Measurements from ENCODE around the gene TEX19.
A peak's percentile ranks its signal among the peaks of the same experiment; 100 is the strongest.
"Not testable (repeated sequence)": the region's sequence is repeated elsewhere in the genome, so short reads cannot be mapped to it uniquely, and the experiment has no call there.

The TEX19 gene

GRCh38 chr17:82339634-82340580 lies 19.1 kb upstream of the TEX19 start:
- DNase-seq, result no peak

DNA sequence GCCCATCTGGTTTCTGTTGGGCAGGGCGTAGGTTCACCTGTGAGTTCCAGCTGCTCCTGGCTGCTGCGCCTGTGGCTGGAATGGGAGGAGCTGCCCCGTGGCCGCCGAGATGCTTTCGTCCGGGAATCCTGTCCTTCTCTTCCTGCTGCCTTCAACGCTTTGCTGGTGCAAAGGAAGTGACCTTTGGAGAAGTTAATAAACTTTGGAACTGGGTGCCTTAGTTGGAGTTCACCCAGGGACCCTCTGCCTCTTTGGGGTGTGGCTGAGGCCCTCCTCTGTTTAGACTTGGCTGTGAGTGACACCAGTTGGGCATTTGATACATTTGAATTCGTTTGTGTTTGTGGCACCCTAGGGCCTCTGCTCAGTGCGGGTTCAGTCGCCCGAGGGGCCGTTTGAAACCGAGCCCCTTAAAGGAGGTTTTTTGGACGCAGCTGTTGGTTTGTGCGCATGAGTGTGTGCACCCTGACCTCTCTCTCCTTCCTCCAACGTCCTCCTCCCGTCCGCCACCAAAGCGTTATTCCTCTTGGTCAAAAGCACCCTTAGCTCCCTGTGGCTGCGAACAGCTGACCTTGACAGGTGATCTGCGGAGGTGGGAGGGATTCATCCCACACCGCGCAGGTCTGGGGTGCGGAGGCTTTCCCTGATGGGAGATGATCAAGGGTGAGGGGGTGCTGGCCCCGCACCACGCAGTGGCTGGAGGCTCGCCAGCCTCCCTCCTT lies 16.5 kb upstream of the TEX19 start:
- no peak for DNase-seq

DNA sequence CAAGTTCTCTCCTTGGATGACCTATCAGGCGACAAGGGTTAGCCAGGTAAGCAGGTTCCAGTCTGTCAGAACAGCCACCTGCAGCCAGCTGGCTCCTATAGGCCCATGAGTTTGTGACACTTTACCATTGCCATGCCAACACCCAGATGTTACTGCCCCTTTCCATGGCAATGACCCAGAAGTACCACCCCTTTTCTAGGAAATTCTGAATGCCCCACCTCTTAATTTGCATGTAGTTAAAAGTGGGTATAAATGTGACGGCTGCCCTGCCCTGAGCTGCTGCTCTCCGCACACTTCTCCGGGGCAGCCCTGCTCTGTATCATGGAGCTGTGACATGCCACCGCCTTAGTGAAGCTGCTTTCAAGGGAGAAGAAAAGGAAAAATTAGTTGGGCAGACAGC lies 15.5 kb upstream of the TEX19 start:
- DNase-seq, result no peak

GRCh38 chr17:82344175-82344907 lies 14.7 kb upstream of the TEX19 start:
- DNase-seq, result no peak

GRCh38 chr17:82345151-82345976 lies 13.7 kb upstream of the TEX19 start:
- DNase-seq, result no peak

GRCh38 chr17:82346342-82347300 lies 12.4 kb upstream of the TEX19 start:
- DNase-seq, result no peak

DNA sequence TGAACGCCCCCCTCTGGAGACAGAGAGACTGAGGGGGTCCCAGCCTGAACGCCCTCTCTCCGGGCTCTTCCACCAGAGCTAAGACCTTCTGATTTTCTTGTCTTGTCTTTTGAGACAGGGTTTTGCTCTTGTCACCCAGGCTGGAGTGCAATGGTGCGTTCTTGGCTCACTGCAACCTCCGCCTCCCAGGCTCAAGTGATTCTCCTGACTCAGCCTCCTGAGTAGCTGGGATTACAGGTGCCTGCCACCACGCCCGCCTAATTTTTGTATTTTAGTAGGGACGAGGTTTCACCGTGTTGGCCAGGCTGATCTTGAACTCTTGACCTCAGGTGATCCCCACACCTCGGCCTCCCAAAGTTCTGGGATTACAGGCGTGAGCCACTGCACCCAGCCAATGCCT lies 11.1 kb upstream of the TEX19 start:
- DNase-seq, result not testable (repeated sequence)

GRCh38 chr17:82348434-82348833 lies 10.6 kb upstream of the TEX19 start:
- no peak for DNase-seq

- DNase-seq, result no peak
These were observed 10.2 kb upstream of the TEX19 start for GRCh38 chr17:82348866-82349265.

GRCh38 chr17:82349287-82349701 lies 9.8 kb upstream of the TEX19 start:
- DNase-seq, result no peak

GRCh38 chr17:82350182-82351030 lies 8.6 kb upstream of the TEX19 start:
- peak; percentile 37 for DNase-seq

DNA sequence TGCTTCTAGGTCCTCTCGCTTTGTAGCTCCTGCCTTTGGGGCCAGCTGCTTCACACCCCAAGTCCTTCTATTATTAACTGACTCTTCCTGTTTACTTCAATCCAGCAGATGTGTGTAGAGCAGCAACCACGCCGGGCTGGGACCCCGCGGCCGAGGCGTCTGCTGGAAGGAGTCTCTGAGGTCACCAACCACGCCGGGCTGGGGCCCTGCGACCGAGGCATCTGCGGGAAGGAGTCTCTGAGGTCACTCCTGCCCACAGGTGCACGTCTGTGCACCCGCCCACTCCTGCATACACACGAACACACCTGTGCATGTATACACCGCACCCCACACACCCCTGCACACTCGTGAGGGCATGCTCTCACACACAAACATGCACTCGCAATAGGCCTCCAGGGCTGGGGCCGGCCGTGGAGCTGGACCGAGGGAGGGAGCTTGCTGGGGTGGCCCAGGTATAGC lies 7.8 kb upstream of the TEX19 start:
- no peak for DNase-seq

DNA sequence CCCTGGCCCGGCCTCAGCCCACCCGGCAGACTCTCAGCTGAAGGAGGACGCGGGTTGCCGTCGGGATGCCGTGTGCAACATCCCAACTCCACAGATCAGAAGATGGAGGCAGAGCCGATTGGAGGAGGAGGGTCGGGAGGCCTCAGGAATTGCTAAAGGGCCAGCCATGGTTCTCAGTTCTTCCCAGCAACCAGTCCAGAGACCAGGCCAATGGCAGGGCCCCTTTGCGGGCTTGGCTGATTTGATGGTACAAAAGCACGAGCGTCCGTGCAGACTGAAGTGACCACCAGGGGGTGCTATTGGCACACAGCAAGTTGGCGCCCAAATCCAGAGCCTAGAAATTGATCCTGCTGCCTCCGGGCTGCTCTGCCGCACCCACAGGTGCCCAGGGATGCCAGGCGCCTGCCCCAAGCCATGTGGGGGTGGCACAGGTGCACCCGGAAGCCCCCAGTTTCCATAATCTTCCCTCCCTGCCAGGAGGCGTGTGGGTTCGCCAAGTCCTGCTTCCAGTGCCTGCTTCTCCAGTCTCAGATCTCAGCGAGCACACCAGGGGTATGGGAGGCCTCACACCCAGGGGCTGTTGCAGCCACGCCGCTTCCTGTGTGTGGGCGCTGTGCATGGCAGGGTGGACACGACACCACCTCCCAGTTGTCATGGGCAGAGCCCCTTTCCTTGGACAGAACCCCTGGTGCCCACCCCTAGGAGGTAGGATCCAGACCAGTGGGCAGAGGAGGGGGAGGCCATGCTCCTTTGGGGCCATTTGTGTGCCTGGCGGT lies 7.1 kb upstream of the TEX19 start:
- DNase-seq, result peak; percentile 79

DNA sequence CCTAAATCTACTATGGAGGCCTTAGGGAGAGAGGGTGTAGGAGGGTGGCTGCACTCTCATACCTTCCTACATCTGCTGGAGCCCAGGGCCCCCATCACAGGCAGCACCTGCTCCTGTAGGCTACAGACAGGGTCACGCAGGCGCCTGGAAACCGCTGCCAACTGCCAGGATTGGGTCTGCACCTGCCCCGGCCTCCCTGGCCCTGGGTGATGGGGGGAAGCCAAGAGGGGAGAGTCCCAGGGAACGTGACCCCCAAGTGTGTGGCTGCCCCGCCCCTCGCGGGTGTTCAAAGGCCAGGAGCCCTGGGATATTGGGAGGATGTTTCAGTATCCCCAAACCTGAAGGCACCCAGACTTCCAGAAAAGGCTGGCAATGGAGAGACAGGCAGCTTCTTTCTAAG lies 5.6 kb upstream of the TEX19 start:
- no peak for DNase-seq

DNA sequence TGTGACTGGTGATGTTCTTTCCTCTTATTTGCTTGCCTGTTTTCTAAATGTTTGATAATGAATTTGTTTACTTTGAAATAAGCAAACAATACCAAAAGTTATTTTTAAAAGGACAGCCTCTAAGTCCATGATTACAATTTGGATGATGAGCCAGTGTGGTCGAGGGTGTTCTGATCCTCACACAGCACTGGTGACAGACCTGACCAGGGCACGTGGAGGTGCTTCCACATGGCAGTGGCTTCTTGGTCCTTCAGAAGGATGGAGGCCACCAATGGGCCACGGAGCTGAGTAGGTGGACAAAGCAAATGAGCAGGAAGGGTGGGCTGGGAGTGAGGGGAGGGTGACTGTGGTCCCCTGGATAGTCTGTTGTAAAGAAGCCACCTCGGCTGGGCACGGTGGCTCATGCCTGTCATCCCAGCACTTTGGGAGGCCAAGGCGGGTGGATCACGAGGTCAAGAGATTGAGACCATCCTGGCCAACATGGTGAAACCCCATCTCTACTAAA lies 4.2 kb upstream of the TEX19 start:
- no peak for DNase-seq

- DNase-seq, result no peak
These were observed 3.1 kb upstream of the TEX19 start for GRCh38 chr17:82355770-82356427.

DNA sequence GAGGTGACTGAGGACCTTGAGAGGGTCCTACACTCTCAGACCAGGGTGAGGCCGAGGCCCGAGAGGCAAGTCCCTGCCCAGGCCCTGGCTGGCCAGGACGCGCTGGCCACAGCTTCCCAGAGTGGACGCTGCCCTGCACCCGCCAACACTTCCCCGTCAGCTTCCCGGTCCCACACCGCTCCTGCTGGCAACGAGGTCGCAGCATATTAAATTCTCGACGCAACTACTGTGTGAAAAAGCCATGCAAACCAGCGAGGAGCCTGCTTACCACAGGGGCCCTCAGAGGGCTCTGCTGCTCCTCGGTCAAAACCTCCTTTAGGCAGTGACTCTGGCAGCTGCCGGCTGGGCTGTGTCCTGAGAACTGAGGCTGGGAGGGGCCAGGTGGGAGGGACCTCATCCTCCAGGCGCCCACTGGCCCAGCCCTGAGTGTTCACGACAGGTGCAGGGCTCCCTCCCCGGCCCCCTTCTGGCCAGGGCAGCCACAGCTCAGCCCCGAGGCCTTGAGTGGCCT lies 2.1 kb upstream of the TEX19 start:
- no peak for DNase-seq

DNA sequence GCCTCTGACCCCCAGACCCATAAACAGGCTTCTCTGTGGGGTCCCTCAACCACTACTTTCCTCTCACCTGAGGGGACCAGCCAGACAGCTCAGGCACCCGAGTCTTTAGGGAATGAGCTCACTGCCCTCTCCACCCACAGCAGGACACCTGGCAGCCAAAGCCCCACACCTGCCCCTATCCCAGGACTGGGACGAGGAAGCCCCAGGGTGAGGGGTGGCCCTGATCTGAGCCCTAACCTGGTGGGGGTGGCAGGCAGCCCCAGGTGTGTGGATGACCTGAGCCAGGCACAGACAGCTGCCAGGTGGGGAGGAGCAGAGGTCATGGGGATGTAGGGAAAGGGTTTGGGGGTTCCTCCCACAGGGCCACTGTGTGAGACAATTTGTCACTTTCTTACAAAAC lies 1.7 kb upstream of the TEX19 start:
- DNase-seq, result no peak
